WTC11 (cell line): ENCODE measurements around the gene NFRKB. TPM values are rescaled to one million over a fixed set of nuclear protein-coding genes. Genes with fewer than 3 reads are reported as not detected.

Experiments
- ATF3 ChIP-seq: sonication (generic); formaldehyde crosslinking; conservative IDR thresholded peaks from 2 replicates; pipeline ENCODE4 v1.8.1; 2022; ENCODE audit warnings: mild to moderate bottlenecking, missing genetic modification reagents
- CDX4 ChIP-seq: fragments of 250-450 bp; sonication (Bioruptor Pico); IDR thresholded peaks from 2 replicates; pipeline ENCODE4 v1.9.0; 2021; ENCODE audit warnings: moderate library complexity, mild to moderate bottlenecking, inconsistent platforms, borderline replicate concordance
- NFE2L1 ChIP-seq: sonication (generic); formaldehyde crosslinking; IDR thresholded peaks from 2 replicates; pipeline ENCODE4 v1.8.1; 2023; ENCODE audit warnings: missing genetic modification reagents
- TEAD4 ChIP-seq: sonication (generic); formaldehyde crosslinking; IDR thresholded peaks from 2 replicates; pipeline ENCODE4 v1.8.0; 2022; ENCODE audit warnings: mild to moderate bottlenecking, missing genetic modification reagents
- ZMAT4 ChIP-seq: fragments of 250-450 bp; sonication (Bioruptor Pico); IDR thresholded peaks from 2 replicates; pipeline ENCODE4 v1.9.0; 2021; ENCODE audit warnings: mild to moderate bottlenecking
- total RNA-seq: library from RNA; stranded (reverse); gene quantifications from 3 replicates; pipeline ENCODE4 v1.2.3, GENCODE V29; 2021

Gene NFRKB
- total RNA-seq, 1 experiment from 2014 or later: 30.7 TPM

GRCh38 chr11:129846508-129847335 is 48.7 kb downstream of the NFRKB start (continued):
- no peak for TF ChIP-seq ZMAT4 (CRISPR knock-in tag)
- TF ChIP-seq NFE2L1 (CRISPR knock-in tag): no peak
- no peak for TF ChIP-seq ATF3 (CRISPR knock-in tag)
- no peak for TF ChIP-seq TEAD4 (CRISPR knock-in tag)
- no peak for TF ChIP-seq CDX4 (CRISPR knock-in tag)

Other genes starting within 250 kb of the NFRKB start
- gene TMEM45B, start 79.7 kb downstream of the NFRKB start, total RNA-seq: 0.25 to 0.59 TPM (median 0.37 TPM) in 3 replicates
- gene PRDM10, start 107.3 kb upstream of the NFRKB start, total RNA-seq: 15.8 to 18.9 TPM (median 17.9 TPM) in 3 replicates
- 340 to 353 TPM (median 345 TPM) in 3 replicates for gene APLP2, start 174.3 kb upstream of the NFRKB start, total RNA-seq